GM21360 (cell line): ENCODE results near the gene TRMO.
A peak's percentile ranks its signal among the peaks of the same experiment; 100 is the strongest.
"Not testable (repeated sequence)": the region's sequence is repeated elsewhere in the genome, so short reads cannot be mapped to it uniquely, and the experiment has no call there.

Experiments used
- ATAC-seq: cut with Tn5 transposase; IDR thresholded peaks from one replicate; pipeline ENCODE4 v1.9.1; 2021; ENCODE audit warnings: mild to moderate bottlenecking, moderate library complexity; ENCODE audit not compliant: unreplicated experiment

Gene TRMO, protein sequence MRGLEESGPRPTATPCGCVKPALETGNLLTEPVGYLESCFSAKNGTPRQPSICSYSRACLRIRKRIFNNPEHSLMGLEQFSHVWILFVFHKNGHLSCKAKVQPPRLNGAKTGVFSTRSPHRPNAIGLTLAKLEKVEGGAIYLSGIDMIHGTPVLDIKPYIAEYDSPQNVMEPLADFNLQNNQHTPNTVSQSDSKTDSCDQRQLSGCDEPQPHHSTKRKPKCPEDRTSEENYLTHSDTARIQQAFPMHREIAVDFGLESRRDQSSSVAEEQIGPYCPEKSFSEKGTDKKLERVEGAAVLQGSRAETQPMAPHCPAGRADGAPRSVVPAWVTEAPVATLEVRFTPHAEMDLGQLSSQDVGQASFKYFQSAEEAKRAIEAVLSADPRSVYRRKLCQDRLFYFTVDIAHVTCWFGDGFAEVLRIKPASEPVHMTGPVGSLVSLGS

DNA sequence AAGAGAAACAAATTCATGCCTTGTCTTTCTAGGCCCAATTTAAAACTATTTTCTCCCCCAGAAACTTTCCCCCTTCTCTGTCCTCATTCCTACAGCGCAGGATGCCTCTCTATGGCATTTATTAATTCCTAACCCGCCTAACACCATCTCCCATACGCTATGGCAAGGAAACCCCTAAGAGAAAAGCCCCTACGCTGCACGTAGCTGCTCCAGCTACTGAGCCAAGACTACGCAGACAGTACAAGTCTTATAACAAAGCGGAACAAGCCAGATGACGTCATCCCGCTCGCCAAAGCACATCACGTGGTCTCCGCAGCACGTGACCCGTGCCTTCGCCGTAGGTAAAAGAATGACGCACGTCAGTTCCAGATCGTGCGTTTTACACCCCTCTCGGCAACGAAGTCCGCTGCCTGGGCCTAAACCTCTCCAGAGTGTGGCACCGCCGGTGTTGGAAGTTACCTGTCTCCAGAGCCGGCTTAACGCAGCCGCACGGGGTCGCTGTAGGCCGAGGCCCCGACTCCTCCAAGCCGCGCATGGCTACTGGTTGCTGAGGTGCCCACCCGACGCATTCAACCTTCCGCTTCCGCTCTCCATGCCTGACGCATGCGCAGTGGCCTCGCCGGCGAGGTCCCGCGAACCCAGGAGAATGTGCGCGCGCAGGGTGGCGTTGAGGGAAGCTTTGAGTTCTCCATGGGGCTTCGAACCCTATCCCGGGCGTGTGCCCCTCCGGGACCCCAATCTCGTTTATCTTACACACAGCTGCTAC is at the start of gene TRMO:
TRMO (minus strand) TSS at position 542 of the 766 bp plus-strand sequence; CDS start at position 535, 7 bp downstream.
- ATAC-seq: peak; percentile 74

DNA sequence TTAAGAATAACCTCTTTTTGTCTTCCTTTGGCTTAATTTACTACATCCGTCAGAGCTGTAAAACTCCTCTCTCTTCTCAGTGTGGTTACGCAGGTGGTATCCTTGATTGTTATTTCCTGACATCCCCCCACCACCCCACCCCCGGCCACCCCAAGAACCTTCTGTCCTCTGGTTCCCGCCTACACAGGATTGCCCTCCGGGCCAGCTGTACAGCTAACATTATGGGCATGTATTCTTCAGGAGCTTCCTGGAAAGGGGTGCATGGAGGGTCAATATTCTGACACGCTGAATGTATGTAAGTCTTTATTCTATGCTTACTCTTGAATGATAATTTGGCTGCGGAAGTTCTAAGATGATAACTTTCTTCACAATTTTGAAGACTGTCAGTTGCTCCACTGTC is 47.9 kb upstream of the TRMO start:
- no peak for ATAC-seq

DNA sequence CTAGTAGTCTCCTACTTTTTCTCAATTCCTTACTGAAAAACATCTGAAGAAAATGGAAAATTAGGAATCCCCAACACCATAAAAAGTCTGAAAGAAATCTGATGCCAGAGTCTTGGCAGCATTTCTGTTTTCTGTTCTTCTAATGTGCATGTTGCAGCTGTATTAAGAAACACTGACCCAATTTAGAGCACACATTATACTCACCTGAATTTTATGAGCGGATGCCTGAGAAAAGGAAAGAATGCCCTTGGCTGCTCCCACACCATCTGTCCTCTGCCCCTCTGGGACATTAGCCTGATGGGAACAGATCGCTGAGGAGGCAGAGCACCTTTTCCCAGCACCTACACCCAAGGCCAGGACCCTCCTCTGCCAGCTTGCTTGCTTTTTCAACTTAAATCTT is 46.7 kb upstream of the TRMO start:
- no peak for ATAC-seq

DNA sequence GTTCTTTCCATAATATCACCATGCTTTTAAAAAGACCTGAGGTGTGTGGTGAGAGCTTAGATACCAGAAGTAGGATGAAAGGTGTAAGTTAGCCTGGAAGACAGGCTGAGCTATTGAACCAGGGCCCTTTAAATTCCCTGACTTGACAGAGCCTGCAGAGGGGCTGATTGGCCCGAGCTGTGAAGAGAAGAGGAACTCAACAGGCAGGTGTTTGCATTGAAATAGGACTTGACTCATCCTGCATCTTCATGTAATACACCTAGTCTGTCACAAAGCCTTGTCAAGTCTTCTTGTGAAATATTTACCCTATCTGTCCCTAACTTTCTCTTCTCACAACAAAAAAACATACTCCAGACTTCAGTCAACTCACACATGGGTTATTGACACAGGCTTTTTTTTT is 44.2 kb upstream of the TRMO start:
- ATAC-seq: no peak

DNA sequence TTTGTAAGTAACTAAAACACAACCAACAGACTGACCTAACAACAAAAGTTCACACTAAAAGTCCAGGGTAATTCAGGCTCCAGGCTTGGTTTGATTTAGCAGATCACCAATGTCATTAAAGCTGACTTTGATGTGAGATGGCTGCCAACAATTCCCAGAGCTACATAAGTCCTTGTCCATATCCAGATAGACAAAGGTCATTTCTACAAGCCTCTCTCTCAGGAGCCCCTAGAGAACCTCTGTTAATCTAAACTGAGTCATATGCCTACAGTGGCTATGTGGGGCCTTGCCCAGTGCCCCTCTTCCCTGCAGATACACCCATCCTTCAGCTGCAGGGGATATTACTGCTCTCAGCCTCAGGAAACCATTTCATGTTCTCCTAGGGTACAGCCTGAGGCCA is 42.6 kb upstream of the TRMO start:
- ATAC-seq: no peak

DNA sequence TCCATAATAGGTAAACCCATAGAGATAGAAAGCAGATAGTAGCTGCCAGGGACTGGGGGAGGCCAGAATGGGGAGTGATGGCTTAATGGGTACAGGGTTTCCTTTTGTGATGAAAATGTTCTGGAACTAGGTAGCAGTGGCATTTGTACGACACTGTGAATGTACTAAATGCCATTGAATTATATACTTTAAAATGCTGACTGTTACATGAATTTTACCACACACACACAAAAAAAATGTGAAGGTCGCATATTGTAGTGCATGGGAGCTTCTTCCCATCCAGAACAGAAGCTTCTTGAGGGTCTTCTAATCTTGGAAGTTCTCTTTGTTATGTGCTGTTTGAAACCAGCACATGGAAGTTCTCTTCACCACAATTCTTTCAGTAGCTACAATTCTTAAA is 40.9 kb upstream of the TRMO start:
- ATAC-seq: no peak

DNA sequence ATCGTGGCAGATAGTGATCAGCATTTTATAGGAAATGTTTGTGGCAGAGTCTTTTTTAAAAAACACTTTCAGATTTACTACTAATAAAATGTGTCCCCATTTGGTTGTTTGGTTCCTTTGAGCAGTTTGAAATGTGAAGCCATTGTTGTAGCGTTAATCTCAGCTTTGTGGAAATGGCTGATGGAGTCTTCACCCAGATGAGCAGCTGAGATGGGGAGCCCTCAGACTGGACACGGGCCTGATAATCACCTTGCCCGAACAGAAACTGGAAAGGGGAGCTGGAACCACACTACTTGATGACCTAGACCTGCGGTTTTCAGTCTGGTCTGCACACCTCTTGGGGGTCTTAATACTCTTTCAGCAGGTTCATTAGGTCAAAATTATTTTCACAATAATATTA is 40.3 kb upstream of the TRMO start:
- ATAC-seq: no peak

DNA sequence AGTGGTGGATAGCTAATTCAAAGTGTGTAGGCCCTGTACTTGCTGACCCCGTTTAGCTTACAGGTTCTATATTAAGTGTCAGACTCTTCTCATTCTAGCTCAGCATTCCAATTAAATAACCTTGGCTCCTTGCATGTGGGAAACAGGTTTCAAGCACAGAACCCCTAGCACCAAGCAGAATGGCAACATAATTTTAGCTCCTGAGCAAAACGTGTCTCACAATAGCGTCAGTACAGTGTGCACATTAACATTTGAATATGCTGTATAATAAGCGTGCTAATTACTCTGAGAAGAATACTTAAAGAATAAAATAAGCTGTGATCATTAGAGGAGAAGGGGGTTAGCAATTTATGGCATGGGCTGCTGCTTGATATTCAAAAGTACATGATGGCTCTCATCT is 39.8 kb upstream of the TRMO start:
- no peak for ATAC-seq

DNA sequence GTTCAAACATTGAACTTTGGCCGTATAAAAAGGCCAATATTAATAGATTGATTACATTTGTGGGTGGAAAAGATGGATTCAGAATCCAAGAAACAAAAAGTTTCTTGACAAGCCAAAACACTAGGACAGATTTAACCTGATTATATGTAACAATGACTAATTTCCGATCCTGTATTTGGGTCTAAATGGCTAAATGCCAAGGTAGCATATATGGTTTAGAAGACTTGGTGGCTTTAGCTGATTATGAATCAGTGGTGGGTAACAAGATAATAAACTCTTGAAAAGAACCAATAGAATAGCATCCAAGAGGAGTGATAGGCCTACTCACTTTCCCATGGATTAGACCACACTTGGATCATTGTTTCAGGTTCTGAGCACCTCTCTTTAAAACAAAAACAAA is 39.1 kb upstream of the TRMO start:
- ATAC-seq: no peak

DNA sequence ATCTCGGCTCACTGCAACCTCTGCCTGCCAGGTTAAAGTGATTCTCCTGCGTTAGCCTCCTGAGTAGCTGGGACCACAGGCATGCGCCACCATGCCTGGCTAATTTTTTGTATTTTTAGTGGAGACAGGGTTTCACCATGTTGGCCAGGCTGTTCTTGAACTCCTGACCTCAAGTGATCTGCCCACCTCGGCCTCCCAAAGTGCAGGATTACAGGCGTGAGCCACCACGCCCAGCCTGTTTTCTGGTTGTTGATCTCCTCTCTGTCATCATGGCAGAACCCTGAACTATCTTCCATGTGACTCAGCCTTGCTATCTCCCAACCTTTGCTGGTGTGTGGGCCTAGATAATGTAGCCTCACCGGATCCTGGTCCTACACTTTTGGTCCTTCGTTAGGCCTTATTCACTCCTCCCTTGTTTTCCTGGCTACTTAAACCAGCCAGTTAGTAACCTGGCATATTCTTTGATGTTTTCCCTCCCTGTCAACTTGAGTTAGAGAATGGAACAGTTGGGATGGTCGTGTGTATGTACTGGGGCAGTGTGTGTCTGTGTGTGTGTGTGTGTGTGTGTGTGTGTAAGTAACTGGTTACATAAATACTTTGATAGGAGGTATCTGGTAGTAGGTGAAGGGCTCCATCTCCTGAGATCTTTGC is 38.5 kb upstream of the TRMO start:
- not testable (repeated sequence) for ATAC-seq

DNA sequence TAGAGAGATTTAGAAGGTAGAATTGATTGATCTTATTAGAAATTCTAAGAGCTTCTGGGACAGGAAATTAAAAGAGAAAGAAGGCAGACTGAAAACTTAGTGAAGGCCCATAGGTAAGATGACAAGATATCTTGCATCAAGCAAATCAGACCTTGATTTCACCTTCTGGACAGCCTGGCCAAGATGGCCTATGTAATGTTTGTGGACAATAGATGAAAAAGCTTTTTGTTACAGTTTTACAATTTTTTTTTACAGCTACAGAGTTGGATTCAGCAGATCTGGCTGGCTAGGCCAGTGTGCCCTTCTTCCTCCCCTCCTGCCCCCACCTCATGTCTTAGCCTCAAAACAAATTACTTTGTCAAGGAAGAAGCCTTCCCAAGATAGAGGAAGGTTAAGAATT is 37.3 kb upstream of the TRMO start:
- ATAC-seq: no peak

DNA sequence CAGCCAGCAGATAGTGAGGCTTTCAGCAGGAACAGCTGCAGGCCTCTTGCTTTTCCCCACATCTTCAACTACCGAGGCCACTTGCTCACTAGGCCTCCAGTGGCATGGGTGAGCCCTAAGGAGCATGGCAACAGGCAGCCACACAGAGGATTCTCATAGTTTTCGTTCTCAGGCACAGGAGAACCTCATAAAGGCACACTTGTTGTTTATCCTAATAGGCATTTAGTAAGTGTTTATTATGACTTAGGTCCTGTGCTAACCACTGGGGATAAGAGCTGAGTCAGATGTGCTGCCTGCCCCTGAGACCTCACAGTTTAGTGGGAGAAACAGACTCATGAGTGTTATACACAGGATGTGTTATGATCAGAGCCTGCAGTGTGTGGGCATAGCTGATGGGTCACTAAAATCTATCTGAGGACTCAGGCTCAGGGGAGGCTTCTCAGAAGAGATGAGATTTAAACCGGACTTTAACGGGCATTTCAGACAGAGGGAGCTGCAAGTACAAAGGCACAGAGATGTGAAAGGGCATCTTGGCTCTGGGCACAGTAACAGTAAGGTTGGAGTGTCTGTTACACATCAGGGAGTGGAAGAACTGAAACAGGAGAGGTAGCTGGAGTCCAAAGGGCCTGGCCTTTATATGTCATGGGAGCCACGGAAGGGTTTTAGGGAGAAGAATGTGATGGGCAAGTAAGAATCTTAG is 36.7 kb upstream of the TRMO start:
- ATAC-seq: no peak

DNA sequence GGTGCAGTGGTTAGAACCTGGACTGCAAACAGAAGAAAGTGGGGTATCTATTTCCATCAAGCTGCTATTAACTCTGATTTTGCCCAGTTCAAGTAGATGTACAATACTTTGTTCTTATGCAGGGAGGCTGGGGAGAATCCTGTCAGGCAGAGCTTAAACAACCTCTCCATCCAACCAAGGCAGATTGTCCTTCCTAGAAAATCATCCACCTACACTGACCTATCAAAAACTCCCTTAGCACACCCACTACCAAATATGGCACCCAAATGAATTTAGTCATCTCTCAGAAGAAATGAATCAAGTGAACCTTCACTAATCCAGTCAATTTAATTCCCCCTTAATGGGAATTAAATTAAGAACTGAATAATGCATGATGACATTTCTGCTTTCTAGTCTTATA is 34.0 kb upstream of the TRMO start:
- no peak for ATAC-seq

DNA sequence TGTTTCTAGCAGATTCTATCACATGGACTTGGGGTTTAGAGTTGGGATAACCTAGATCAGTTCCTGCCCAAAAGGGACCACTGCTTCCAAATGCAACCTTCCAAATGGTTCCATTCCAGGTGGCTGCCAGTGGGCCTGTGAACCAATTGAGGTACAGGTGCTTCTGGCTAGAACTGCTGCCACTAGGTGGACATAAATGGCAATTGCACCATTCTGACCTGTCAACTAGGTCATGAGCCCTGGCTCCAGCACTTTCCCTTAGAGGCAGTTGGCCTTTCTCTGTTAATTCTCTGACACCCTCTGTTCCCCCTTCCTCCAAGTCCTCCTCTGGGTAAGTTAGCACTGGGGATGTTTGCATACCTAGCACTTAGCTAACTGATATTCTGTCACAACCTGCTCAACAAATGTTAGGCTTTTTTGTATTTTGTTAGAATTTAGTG is 32.3 kb upstream of the TRMO start:
- ATAC-seq: peak; percentile 60

DNA sequence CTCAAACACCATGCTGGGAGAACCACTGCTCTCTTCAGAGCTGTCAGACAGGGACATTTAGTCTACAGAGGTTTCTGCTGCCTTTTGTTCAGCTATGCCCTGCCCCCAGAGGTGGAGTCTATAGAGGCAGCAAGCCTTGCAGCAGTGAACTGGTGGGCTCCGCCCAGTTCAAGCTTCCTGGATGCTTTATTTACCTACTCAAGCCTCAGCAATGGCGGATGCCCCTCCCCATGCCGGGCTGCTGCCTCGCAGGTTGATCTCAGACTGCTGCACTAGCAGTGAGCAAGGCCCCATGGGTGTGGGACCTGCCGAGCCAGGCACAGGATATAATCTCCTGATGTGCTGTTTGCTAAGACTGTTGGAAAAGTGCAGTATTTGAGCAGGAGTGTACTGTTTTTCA is 28.6 kb upstream of the TRMO start:
- not testable (repeated sequence) for ATAC-seq

DNA sequence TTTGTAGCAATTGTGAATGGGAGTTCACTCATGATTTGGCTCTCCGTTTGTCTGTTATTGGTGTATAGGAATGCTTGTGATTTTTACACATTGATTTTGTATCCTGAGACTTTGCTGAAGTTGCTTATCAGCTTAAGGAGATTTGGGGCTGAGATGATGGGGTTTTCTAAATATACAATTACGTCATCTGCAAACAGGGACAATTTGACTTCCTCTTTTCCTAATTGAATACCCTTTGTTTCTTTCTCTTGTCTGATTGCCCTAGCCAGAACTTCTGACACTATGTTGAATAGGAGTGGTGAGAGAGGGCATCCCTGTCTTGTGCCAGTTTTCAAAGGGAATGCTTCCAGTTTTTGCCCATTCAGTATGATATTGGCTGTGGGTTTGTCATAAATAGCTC is 24.8 kb upstream of the TRMO start:
- ATAC-seq: not testable (repeated sequence)

DNA sequence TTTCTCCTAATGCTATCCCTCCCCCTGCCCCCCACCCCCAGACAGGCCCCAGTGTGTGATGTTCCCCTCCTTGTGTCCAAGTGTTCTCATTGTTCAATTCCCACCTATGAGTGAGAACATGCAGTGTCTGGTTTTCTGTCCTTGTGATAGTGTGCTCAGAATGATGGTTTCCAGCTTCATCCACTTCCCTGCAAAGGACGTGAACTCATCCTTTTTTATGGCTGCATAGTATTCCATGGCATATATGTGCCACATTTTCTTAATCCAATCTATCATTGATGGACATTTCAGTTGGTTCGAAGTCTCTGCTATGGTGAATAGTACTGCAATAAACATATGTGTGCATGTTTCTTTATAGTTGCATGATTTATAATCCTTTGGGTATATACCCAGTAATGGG is 23.2 kb upstream of the TRMO start:
- ATAC-seq: not testable (repeated sequence)

DNA sequence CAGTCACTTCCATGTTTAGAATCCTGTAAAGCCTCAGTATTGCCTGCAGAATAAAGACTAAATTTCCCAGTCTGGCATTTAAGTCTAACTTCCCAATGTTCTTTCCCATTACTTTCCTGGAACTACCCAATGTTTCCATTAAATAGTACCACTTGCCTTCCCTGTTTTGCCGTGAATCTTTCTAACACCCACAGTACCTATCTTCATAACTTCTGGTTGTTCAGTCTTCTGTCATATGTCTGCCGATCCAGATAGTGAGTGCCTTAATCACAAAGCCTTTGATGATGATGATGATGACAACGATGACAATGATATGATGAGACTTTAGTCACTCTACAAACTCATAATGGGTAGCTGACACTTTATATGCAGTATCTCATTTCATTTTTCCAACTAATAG is 22.3 kb upstream of the TRMO start:
- ATAC-seq: no peak

DNA sequence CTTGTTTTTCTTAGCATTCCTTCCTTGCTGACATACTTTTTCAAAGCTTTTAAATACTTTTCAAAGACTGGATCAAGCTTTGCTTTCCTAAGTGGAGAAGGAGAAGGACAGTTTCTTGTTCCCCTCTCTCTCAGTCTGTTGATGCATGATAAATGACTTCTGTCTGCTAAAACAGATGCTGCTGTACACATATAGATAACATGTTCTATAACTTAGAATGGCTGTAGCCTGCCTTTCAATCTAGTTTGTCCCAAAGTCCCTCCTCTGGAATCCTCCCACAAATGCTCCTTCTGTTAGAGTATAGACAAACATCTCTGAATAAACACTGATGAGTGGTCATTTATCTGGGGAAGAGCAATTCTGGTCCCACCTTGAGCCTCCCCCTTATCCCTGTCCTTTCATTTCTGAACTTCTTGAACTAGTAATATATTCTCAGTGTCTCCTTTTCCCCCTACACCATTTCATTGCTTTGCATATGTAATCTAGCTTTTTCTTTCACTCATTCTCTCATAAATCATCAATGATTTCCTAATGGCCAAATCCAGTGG is 21.1 kb upstream of the TRMO start:
- ATAC-seq: no peak

DNA sequence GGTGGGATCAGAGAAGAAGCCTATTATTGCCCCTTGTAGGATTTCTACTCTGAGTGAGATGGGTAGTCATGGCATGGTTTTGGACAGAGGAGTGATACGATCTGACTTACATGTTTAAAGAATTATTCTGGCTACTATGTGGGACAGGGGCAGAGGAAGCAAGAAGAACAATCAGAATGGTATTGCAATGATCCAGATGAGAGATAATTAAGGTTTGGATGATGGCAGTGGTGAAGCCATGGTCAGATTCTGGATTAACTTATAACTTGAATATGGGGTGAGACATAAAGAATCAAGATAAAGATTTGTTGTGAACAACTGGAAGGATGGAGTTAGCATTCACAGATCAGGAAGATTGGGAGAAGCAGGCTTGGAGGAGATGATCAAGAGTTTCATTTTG is 19.0 kb upstream of the TRMO start:
- ATAC-seq: no peak

DNA sequence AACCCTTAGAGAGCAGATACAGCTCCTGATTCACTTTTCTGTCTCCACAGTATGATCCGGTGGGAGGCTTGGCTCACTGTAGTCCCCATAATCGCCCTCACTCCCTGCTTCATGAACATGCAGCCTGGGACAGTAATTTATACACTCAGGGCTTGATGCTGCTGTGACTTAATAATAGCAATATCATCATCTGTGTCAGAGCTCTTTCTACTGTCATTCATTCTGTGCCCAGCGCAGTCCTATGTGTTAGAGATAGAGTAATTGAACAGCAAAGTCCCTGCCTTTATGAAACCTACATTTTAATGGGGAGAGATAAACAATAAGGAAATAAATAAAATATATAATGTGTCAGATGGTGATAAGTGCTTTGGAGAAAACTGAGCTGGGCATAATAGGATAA is 18.4 kb upstream of the TRMO start:
- ATAC-seq: no peak
